HG03280 (cell line): Measurements from ENCODE around the gene KANSL1.
"Not testable (repeated sequence)": the region's sequence is repeated elsewhere in the genome, so short reads cannot be mapped to it uniquely, and the experiment has no call there.

Experiments used
- ATAC-seq: cut with Tn5 transposase; IDR thresholded peaks from one replicate; pipeline ENCODE4 v1.9.1; 2021; ENCODE audit warnings: mild to moderate bottlenecking, moderate library complexity; ENCODE audit not compliant: unreplicated experiment

KANSL1 gene

DNA sequence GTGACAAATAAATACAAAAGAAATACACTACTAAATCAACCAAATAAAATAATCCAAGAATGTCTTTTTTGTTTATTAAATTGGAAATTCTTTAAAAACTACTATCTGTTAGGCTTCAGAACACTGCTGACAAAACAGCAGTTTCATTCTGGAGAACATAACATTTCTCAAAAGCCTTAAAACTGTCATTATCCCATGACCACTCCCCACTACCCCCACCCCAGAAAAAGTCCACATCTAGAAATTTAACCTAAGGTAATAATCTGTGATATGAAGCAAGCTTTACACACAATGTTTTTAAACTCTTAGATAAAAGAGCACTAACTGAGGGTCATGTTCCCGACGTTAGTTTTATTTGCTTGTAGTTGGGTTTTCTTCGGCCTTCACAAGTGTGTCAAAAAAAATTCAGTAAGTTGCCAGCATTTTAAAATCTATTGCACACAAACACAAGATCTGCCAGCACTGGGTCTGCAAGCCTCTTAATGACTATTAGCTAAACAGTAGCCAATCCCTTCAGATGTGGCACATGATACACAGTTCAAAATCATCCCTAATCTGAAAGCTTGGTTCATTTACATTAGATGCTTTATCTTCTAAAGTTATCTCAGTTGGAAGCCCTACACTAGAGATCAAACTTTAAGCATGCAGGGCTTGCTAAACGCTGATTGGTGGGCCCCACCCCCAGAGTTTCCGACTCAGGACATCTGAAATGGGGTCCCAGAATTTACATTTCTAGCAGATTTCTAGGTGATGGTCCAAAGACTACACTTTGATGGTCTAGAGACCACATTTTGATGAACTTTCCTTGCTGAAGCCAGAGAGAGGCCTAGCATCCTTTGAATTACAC, 75.2 kb downstream of the KANSL1 start:
- ATAC-seq, result no peak

GRCh38 chr17:46117117-46117516, 76.1 kb downstream of the KANSL1 start:
- no peak for ATAC-seq

DNA sequence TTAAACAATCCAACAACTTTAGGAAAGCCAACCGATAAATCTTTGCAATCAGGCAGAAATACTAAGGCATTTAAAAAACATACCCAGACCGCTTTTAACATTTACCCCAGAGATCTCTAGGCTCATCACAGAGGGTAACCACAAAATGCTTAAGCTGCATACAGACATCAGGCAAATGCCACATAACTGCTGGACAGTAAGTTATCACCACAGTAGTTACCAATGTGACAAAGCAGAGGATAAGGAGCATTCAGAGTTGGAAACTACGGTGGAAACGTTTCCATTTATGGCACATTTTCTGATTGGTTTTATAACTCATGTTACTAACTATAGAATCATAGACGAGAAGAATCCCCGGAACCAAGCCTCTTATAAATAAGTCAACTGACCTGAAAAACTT, 77.5 kb downstream of the KANSL1 start:
- ATAC-seq, result no peak

GRCh38 chr17:46111236-46111635, 82.0 kb downstream of the KANSL1 start:
- not testable (repeated sequence) for ATAC-seq

DNA sequence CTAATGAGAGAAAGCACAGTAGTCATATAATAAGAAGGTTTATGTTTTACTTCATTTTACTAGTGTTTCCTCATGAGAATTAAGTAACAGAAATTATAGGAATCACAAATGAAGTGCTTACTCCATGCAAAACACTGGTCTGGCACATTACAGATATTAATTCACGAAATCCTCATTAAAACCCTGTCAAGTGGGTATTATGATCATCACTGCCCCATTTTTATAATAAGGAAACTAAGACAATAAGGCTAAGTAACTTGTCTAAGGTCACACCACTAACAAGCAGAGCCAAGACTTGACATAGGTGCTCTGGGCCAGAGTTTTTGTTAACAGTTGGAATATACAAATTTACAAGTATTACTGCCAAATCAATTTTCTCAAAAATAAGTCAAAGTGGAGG, 83.0 kb downstream of the KANSL1 start:
- ATAC-seq, result no peak

- no peak for ATAC-seq
These were observed 83.5 kb downstream of the KANSL1 start for GRCh38 chr17:46109603-46110189.

DNA sequence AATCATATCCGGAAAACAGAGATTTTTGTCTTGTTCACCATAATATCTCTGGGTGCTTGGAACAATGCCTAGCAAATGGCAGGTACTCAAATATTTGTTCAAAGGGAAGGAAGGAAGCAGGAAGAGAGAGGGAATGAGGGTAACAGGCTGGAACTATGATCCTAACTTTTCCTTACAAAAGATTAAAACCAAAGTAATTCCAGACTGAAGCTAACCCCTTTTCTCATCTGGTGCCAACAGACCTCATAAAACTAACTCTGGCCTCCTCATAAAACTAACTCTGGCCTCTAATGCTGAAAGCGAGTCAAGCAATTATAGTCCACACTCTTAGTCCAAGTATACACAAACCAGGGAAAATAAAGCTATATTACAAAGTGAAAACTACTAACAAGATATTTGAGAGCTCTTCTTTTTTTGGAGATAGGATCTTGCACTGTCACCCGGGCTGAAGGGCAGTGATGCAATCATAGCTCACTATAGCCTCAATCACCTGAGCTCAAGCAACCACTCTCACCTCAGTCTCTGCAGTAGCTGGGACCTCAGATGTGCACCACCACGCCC, 84.6 kb downstream of the KANSL1 start:
- no peak for ATAC-seq

DNA sequence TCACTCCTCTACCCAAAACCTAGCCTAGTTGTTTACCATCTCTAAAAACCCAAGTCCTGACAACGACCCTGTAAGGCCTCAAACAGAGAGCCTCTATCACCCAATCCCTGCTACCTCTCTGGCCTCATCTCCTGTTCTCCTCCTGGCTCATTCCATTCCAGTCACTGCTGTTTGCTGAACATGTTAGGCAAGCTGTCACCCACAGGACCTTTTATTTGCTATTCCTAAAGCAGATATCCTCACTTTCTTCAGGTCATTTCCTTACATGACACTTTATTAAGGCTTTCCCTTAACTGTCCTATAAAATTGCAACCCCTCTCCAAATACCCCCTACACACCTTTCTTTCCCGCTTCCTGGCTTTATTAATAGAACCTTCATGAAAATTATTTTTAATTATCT, 85.1 kb downstream of the KANSL1 start:
- ATAC-seq, result no peak

- no peak for ATAC-seq
These were observed 86.1 kb downstream of the KANSL1 start for GRCh38 chr17:46106966-46107644.

DNA sequence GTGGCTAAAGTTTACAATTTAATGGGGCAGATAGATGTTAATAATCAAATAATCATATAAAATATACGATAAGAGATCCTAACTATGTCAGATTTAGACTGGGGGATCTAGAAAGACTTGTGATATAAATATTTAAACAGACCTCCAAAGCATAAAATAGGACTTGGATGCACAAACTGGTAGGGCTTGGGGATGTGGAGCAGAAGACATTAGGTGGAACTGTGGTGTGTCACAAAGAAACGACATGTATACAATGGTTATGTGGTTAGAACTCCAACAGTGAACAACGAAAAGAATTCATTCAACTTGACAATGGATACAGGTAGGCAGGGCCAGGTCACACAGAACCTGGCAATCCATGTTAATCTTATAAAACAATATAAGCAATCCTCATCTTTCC, 90.4 kb downstream of the KANSL1 start:
- ATAC-seq, result not testable (repeated sequence)

DNA sequence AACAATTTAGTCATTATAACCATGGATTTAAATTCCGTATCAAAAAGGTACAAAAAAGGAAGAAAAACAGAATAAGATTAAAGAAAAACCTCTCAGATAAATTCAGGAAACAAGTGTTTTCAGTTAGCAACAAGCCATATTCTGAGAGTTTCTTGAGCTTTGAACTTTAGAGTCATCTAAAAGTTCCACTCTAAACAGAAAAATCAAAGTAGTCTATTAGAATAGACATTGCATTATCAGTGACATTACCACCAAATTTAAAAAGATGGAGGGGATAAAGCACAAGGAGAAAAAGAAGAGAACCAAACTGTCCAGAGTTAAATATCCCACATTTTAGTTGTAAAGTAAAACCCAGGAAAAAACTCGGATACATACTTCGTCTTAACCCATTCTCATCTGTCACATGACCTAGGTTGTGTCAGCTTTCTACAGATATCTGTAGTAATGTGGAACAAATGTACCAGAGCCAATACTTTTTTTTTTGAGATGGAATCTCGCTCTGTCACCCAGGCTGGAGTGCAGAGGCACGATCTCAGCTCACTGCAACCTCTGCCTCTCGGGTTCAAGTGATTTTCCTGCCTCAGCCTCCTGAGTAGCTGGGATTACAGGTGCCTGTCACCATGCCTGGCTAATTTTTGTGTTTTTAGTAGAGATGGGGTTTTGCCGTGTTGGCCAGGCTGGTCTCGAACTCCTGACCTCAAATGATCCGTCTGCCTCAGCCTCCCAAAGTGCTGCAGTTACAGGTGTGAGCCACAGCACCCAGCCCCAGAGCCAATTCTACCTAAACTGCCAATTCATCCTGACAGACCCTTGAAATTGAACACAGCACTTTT, 91.2 kb downstream of the KANSL1 start:
- ATAC-seq, result not testable (repeated sequence)

DNA sequence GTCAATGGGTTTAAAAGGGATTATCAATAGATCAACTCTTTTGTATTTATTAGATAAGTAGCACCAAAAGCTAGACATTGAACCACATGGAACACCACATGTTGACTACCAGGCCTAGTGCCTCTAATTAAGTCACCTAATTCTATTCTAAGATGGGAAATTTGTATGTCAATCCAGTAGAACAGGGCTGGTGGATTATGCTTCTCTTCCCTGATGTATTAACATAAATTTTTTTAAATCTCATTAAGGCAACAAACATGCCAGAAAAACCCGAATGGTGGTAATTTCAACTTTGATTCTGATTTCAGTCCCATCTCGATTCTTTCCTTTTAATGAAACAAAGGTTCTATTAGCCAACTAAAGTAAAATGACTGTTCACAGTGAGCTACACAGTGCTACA, 92.6 kb downstream of the KANSL1 start:
- no peak for ATAC-seq

GRCh38 chr17:46099865-46100264, 93.4 kb downstream of the KANSL1 start:
- ATAC-seq, result no peak

GRCh38 chr17:46097497-46097896, 95.7 kb downstream of the KANSL1 start:
- no peak for ATAC-seq

DNA sequence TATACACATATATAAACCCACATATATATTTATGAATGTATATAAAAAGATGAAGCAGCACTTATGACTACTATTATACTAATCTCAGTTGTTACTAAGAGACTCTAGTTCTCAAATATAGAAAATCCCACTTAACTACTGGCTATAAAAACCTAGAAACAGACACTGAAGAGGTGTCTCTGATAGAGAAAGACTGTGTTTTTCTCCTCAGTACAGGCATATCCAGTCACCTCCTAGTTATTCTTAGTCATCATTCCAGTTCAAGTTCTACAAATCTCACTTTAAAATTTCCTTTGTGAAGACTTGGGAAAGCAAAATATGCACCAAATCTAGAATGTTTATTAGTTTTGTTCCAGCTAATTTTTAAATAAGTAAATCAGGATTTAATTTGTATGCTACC, 100.2 kb downstream of the KANSL1 start:
- no peak for ATAC-seq

- ATAC-seq, result no peak
These were observed 102.4 kb downstream of the KANSL1 start for GRCh38 chr17:46090871-46091270.

GRCh38 chr17:46089389-46089965, 103.8 kb downstream of the KANSL1 start:
- no peak for ATAC-seq

- no peak for ATAC-seq
These were observed 104.6 kb downstream of the KANSL1 start for GRCh38 chr17:46088595-46088994.

- not testable (repeated sequence) for ATAC-seq
These were observed 105.4 kb downstream of the KANSL1 start for GRCh38 chr17:46087871-46088270.

DNA sequence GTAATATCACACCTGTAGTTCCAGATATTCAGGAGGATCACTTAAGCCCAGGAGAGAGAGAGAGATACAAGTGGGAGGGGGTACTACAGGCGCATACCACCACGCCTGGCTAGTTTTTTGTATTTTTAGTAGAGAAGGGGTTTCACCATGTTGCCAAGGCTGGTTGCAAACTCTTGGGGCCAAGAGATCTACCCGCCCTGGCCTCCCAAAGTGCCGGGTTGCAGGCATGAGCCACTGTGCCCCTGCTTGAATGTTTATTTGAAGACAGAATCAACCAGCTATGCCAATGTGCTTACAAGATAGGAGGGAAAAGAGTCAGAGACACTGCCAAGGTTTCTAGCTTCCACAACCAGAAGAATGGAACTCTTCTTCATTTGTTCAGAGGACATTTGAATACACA, 106.4 kb downstream of the KANSL1 start:
- no peak for ATAC-seq
